HEK293 (cell line): ENCODE data around the gene TSC22D2.

Source experiments
- CTCF ChIA-PET: fragments of 350-600 bp; formaldehyde crosslinking; extraction: SDS; loops from one replicate; lab custom pipeline; 2021; ENCODE audit warnings: antibody characterized with exemption; lab: Yijun Ruan, JAX
- POLR2A ChIA-PET: fragments of 300-600 bp; formaldehyde crosslinking; extraction: SDS; loops from one replicate; lab custom pipeline; 2020; ENCODE audit warnings: antibody characterized with exemption, inconsistent platforms; lab: Yijun Ruan, JAX
- H3K27ac ChIP-seq: fragments of 200-500 bp; sonication (Bioruptor generic); 2 replicates; pipeline ENCODE4 v1.5.1; 2014; ENCODE audit warnings: low read depth, low read length, control low read depth, inconsistent platforms; ENCODE audit errors: extremely low read depth
- H3K36me3 ChIP-seq, 2 experiments: fragments of 200-500 bp in 1 of 2; sonication (Bioruptor generic) in 1 of 2; 1 replicate in 1 of 2; 2 replicates in 1 of 2; pipeline ENCODE4 v1.5.1; 2014 to 2017; ENCODE audit warnings: inconsistent platforms in 2 of 2, low read length in 2 of 2; ENCODE audit not compliant: control insufficient read depth in 2 of 2, insufficient read depth in 1 of 2
- H3K4me1 ChIP-seq: fragments of 200-500 bp; sonication (Bioruptor generic); 2 replicates; pipeline ENCODE4 v1.5.1; 2014; ENCODE audit warnings: mild to moderate bottlenecking, low read length, inconsistent platforms; ENCODE audit not compliant: control insufficient read depth, insufficient read depth
- H3K4me3 ChIP-seq: 2 replicates; pipeline ENCODE4 v1.5.1; 2011; ENCODE audit warnings: low read depth, mild to moderate bottlenecking, control low read depth, low read length, moderate library complexity
- H3K9me3 ChIP-seq: fragments of 200-500 bp; sonication (Bioruptor generic); 2 replicates; pipeline ENCODE4 v1.5.1; 2014; ENCODE audit warnings: low read depth, low read length, inconsistent platforms; ENCODE audit not compliant: control insufficient read depth, insufficient read depth
- GLIS1 ChIP-seq: fragments of 450-650 bp; formaldehyde crosslinking; IDR thresholded peaks from 2 replicates; pipeline ENCODE4 v1.5.1; 2016; ENCODE audit warnings: missing biosample characterization, missing genetic modification characterization
- GLIS2 ChIP-seq: fragments of 450-650 bp; formaldehyde crosslinking; IDR thresholded peaks from 2 replicates; pipeline ENCODE4 v1.5.1; 2016; ENCODE audit warnings: missing biosample characterization, missing genetic modification characterization
- HOXD13 ChIP-seq: sonication (generic); formaldehyde crosslinking; IDR thresholded peaks from 2 replicates; pipeline ENCODE4 v1.8.0; 2022; ENCODE audit warnings: missing genetic modification reagents, borderline replicate concordance
- KLF8 ChIP-seq: fragments of 450-650 bp; formaldehyde crosslinking; IDR thresholded peaks from 2 replicates; pipeline ENCODE4 v1.5.1; 2016; ENCODE audit warnings: missing biosample characterization, missing genetic modification characterization
- WT1 ChIP-seq: fragments of 450-650 bp; formaldehyde crosslinking; IDR thresholded peaks from 2 replicates; pipeline ENCODE4 v1.5.1; 2016; ENCODE audit warnings: missing biosample characterization, missing genetic modification characterization
- ZNF114 ChIP-seq: fragments of 450-650 bp; formaldehyde crosslinking; IDR thresholded peaks from 2 replicates; pipeline ENCODE4 v1.5.0; 2017; ENCODE audit warnings: missing biosample characterization, missing genetic modification characterization
- ZNF16 ChIP-seq: fragments of 450-650 bp; formaldehyde crosslinking; IDR thresholded peaks from 2 replicates; pipeline ENCODE4 v1.5.1; 2016; ENCODE audit warnings: low read depth, missing biosample characterization, missing genetic modification characterization
- ZNF239 ChIP-seq: fragments of 450-650 bp; formaldehyde crosslinking; IDR thresholded peaks from 2 replicates; pipeline ENCODE4 v1.5.1; 2016; ENCODE audit warnings: missing biosample characterization, missing genetic modification characterization
- ZNF274 ChIP-seq, 2 experiments: fragments of 200-500 bp in 1 of 2; fragments of 450-650 bp in 1 of 2; sonication (Bioruptor generic) in 1 of 2; formaldehyde crosslinking in 1 of 2; IDR thresholded peaks; 2 replicates each; pipeline versions ENCODE4 v1.5.1 to v1.6.1; 2014 to 2016; ENCODE audit warnings: borderline replicate concordance in 1 of 2, inconsistent platforms in 1 of 2, low read length in 1 of 2, missing biosample characterization in 1 of 2, missing genetic modification characterization in 1 of 2
- ZNF350 ChIP-seq: fragments of 450-650 bp; formaldehyde crosslinking; IDR thresholded peaks from 2 replicates; pipeline ENCODE4 v1.5.0; 2017; ENCODE audit warnings: missing biosample characterization, mild to moderate bottlenecking, missing genetic modification characterization
- ZNF366 ChIP-seq: fragments of 450-650 bp; formaldehyde crosslinking; conservative IDR thresholded peaks from 2 replicates; pipeline ENCODE4 v1.5.1; 2016; ENCODE audit warnings: missing biosample characterization, missing genetic modification characterization
- ZNF394 ChIP-seq: fragments of 450-650 bp; formaldehyde crosslinking; IDR thresholded peaks from 2 replicates; pipeline ENCODE4 v1.5.1; 2016; ENCODE audit warnings: missing biosample characterization, missing genetic modification characterization, mild to moderate bottlenecking, moderate library complexity, borderline replicate concordance
- ZNF521 ChIP-seq: fragments of 450-650 bp; formaldehyde crosslinking; IDR thresholded peaks from 2 replicates; pipeline ENCODE4 v1.5.1; 2017; ENCODE audit warnings: missing biosample characterization, mild to moderate bottlenecking, missing genetic modification characterization
- ZNF548 ChIP-seq: fragments of 450-650 bp; formaldehyde crosslinking; IDR thresholded peaks from 2 replicates; pipeline ENCODE4 v1.5.1; 2016; ENCODE audit warnings: missing biosample characterization, missing genetic modification characterization
- ZNF600 ChIP-seq: fragments of 450-650 bp; formaldehyde crosslinking; IDR thresholded peaks from 2 replicates; pipeline ENCODE4 v1.5.1; 2016; ENCODE audit warnings: missing biosample characterization, missing genetic modification characterization
- ZNF629 ChIP-seq: fragments of 450-650 bp; formaldehyde crosslinking; IDR thresholded peaks from 2 replicates; pipeline ENCODE4 v1.5.1; 2017; ENCODE audit warnings: missing biosample characterization, missing genetic modification characterization
- ZNF785 ChIP-seq: fragments of 450-650 bp; formaldehyde crosslinking; IDR thresholded peaks from 2 replicates; pipeline ENCODE4 v1.5.1; 2016; ENCODE audit warnings: missing biosample characterization, missing genetic modification characterization
- TF ChIP-seq, protein P1 (sequence below): fragments of 450-650 bp; formaldehyde crosslinking; IDR thresholded peaks from 2 replicates; pipeline ENCODE4 v1.5.1; 2017; ENCODE audit warnings: missing biosample characterization, missing genetic modification characterization
- TF ChIP-seq, protein P2 (sequence below): fragments of 450-650 bp; formaldehyde crosslinking; conservative IDR thresholded peaks from 2 replicates; pipeline ENCODE4 v1.5.1; 2016; ENCODE audit warnings: low read depth, missing biosample characterization, missing genetic modification characterization
- TF ChIP-seq, protein P3 (sequence below): fragments of 450-650 bp; formaldehyde crosslinking; IDR thresholded peaks from 2 replicates; pipeline ENCODE4 v1.5.1; 2016; ENCODE audit warnings: missing biosample characterization, missing genetic modification characterization
- TF ChIP-seq, protein P4 (sequence below): fragments of 450-650 bp; formaldehyde crosslinking; IDR thresholded peaks from 2 replicates; pipeline ENCODE4 v1.5.1; 2017; ENCODE audit warnings: missing biosample characterization, missing genetic modification characterization
- TF ChIP-seq, protein P5 (sequence below): fragments of 450-650 bp; formaldehyde crosslinking; IDR thresholded peaks from 2 replicates; pipeline ENCODE4 v1.5.1; 2016; ENCODE audit warnings: missing biosample characterization, missing genetic modification characterization, low read depth

TSC22D2 gene

DNA sequence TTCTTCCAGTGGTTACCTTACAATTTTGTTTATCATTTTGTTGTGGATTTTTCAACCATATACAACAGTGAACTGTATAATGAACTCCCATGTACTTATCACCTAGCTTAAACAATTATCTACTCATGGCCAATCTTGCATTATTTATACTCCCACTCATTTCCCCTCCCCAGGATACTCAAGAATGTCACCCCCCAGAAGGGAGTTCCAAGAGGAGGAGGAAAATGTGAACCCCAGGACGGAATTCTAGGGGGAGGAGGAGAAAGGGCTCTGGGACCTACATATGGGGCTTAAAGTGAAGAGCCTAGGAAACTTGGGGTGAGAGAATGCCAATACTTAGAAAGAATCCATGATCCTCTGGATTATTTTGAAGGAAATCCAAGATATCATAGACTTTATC is 59.3 kb downstream of the TSC22D2 start (continued):
- TF ChIP-seq, protein P1, sequence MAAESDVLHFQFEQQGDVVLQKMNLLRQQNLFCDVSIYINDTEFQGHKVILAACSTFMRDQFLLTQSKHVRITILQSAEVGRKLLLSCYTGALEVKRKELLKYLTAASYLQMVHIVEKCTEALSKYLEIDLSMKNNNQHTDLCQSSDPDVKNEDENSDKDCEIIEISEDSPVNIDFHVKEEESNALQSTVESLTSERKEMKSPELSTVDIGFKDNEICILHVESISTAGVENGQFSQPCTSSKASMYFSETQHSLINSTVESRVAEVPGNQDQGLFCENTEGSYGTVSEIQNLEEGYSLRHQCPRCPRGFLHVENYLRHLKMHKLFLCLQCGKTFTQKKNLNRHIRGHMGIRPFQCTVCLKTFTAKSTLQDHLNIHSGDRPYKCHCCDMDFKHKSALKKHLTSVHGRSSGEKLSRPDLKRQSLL (tag by site-specific recombination): no peak
- TF ChIP-seq ZNF785 (tag by site-specific recombination): no peak
- TF ChIP-seq, all 188 proteins: peak for 0

DNA sequence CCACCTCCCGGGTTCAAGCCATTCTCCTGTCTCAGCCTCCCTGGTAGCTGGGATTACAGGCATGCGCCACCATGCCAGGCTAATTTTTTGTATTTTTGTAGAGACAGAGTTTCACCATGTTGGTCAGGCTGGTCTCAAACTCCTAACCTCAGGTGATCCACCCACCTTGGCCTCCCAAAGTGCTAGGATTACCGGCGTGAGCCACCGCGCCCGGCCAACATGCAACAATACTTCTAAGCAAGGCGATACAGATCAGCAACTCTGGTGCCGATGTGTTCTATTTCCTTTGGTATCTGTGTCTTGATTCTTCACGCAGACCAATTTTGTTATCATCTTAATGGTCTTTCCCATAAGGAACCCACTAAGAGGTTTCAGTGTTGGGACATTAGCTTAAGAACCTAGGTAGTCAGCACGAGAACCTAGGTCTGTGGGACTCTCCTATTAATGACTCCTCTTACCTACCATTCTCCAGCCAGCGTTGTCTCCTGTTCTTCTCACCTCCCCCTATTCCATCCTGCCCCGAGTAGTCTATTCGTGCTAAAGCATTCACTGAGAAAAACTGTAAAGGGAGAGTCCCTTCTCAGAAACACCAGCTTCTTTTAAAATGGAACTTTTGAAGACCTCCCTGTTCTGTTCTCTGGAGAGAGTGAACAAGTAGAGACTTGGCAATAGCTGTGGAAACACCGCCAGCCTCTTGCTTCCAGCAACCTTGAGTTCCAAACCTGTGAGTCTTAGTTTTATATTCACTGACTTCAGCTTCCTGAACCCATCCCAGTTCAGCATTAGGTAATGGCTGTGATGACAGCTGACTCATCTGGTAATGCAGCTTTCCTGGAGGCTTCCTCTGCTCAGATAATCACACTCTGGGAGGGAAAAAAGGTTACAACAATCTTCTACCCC is 61.2 kb downstream of the TSC22D2 start:
- POLR2A ChIA-PET: interaction anchor here (0.7 to 0.8 kb wide), 2 partner anchors 9 to 61 kb away, joined by 3 read pairs; partner anchors contain the start of gene TSC22D2

More for the DNA sequence above, 61.2 kb downstream of the TSC22D2 start:
- no peaks in the 10 kb centered on the region for H3K9me3 ChIP-seq
- CTCF ChIA-PET: interaction anchor here (0.7 kb wide), 1 partner anchor 244 kb away, joined by 3 read pairs; no protein-coding TSS in a partner anchor
- no peak overlapping the region for H3K4me3 ChIP-seq
- no peaks in the 10 kb centered on the region for H3K4me1 ChIP-seq
- no peaks in the 10 kb centered on the region for H3K36me3 ChIP-seq
- TF ChIP-seq, protein P2, sequence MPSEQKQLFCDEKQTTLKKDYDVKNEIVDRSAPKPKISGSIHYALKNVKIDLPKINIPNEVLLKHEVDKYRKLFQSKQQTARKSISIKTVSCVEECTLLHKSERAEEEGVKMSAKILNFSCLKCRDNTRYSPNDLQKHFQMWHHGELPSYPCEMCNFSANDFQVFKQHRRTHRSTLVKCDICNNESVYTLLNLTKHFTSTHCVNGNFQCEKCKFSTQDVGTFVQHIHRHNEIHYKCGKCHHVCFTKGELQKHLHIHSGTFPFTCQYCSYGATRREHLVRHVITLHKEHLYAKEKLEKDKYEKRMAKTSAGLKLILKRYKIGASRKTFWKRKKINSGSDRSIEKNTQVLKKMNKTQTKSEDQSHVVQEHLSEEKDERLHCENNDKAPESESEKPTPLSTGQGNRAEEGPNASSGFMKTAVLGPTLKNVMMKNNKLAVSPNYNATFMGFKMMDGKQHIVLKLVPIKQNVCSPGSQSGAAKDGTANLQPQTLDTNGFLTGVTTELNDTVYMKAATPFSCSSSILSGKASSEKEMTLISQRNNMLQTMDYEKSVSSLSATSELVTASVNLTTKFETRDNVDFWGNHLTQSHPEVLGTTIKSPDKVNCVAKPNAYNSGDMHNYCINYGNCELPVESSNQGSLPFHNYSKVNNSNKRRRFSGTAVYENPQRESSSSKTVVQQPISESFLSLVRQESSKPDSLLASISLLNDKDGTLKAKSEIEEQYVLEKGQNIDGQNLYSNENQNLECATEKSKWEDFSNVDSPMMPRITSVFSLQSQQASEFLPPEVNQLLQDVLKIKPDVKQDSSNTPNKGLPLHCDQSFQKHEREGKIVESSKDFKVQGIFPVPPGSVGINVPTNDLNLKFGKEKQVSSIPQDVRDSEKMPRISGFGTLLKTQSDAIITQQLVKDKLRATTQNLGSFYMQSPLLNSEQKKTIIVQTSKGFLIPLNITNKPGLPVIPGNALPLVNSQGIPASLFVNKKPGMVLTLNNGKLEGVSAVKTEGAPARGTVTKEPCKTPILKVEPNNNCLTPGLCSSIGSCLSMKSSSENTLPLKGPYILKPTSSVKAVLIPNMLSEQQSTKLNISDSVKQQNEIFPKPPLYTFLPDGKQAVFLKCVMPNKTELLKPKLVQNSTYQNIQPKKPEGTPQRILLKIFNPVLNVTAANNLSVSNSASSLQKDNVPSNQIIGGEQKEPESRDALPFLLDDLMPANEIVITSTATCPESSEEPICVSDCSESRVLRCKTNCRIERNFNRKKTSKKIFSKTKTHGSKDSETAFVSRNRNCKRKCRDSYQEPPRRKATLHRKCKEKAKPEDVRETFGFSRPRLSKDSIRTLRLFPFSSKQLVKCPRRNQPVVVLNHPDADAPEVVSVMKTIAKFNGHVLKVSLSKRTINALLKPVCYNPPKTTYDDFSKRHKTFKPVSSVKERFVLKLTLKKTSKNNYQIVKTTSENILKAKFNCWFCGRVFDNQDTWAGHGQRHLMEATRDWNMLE: no peak
- TF ChIP-seq ZNF114 (tag by site-specific recombination) (no peak), WT1 (no peak), ZNF394 (tag by site-specific recombination) (peak; percentile 47; the same call in 1 of the 2 replicates), ZNF239 (tag by site-specific recombination) (no peak), ZNF629 (0 out of 2 replicates have a peak, but pooled peaks have one; percentile 30), ZNF366 (tag by site-specific recombination) (no peak), ZNF274 (IDR thresholded peaks at IDR 0.05; ENCODE audit: low read length) (no peak), ZNF274 (tag by site-specific recombination; IDR thresholded peaks at IDR 0.05; ENCODE audit: borderline replicate concordance) (no peak), ZNF548 (tag by site-specific recombination) (no peak), GLIS2 (tag by site-specific recombination) (no peak), GLIS1 (tag by site-specific recombination) (peak; percentile 88), KLF8 (tag by site-specific recombination) (no peak), ZNF600 (tag by site-specific recombination) (0 out of 2 replicates have a peak, but pooled peaks have one; percentile 29), HOXD13 (CRISPR knock-in tag) (no peak), ZNF16 (no peak), ZNF350 (tag by site-specific recombination) (no peak), ZNF521 (tag by site-specific recombination) (no peak)
- TF ChIP-seq, protein P3, sequence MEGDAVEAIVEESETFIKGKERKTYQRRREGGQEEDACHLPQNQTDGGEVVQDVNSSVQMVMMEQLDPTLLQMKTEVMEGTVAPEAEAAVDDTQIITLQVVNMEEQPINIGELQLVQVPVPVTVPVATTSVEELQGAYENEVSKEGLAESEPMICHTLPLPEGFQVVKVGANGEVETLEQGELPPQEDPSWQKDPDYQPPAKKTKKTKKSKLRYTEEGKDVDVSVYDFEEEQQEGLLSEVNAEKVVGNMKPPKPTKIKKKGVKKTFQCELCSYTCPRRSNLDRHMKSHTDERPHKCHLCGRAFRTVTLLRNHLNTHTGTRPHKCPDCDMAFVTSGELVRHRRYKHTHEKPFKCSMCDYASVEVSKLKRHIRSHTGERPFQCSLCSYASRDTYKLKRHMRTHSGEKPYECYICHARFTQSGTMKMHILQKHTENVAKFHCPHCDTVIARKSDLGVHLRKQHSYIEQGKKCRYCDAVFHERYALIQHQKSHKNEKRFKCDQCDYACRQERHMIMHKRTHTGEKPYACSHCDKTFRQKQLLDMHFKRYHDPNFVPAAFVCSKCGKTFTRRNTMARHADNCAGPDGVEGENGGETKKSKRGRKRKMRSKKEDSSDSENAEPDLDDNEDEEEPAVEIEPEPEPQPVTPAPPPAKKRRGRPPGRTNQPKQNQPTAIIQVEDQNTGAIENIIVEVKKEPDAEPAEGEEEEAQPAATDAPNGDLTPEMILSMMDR (tag by site-specific recombination): no peak
- TF ChIP-seq, protein P4, sequence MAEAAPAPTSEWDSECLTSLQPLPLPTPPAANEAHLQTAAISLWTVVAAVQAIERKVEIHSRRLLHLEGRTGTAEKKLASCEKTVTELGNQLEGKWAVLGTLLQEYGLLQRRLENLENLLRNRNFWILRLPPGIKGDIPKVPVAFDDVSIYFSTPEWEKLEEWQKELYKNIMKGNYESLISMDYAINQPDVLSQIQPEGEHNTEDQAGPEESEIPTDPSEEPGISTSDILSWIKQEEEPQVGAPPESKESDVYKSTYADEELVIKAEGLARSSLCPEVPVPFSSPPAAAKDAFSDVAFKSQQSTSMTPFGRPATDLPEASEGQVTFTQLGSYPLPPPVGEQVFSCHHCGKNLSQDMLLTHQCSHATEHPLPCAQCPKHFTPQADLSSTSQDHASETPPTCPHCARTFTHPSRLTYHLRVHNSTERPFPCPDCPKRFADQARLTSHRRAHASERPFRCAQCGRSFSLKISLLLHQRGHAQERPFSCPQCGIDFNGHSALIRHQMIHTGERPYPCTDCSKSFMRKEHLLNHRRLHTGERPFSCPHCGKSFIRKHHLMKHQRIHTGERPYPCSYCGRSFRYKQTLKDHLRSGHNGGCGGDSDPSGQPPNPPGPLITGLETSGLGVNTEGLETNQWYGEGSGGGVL (tag by site-specific recombination): 0 out of 2 replicates have a peak, but pooled peaks have one; percentile 44
- TF ChIP-seq, protein P5, sequence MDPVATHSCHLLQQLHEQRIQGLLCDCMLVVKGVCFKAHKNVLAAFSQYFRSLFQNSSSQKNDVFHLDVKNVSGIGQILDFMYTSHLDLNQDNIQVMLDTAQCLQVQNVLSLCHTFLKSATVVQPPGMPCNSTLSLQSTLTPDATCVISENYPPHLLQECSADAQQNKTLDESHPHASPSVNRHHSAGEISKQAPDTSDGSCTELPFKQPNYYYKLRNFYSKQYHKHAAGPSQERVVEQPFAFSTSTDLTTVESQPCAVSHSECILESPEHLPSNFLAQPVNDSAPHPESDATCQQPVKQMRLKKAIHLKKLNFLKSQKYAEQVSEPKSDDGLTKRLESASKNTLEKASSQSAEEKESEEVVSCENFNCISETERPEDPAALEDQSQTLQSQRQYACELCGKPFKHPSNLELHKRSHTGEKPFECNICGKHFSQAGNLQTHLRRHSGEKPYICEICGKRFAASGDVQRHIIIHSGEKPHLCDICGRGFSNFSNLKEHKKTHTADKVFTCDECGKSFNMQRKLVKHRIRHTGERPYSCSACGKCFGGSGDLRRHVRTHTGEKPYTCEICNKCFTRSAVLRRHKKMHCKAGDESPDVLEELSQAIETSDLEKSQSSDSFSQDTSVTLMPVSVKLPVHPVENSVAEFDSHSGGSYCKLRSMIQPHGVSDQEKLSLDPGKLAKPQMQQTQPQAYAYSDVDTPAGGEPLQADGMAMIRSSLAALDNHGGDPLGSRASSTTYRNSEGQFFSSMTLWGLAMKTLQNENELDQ (tag by site-specific recombination): no peak
- H3K27ac ChIP-seq: no peak overlapping the region
